ENCODE measurements around the gene ING5.

Gene ING5

GRCh38 chr2:241654551-241654950, 47.3 kb upstream of the ING5 start:
- H3K4me1 ChIP-seq (ENCODE audit: low read length), result no peaks in the 10 kb centered on the region
- TF ChIP-seq CTCF (IDR thresholded peaks at IDR 0.05; ENCODE audit: low read depth, low read length) (no peak), EZH2phosphoT487 (IDR thresholded peaks at IDR 0.05; ENCODE audit: low read depth) (no peak)
- peaks cover 9% of the 10 kb centered on the region for H3K36me3 ChIP-seq (replicated peaks; ENCODE audit: low read depth, low read length)
- no peaks in the 10 kb centered on the region for H4K20me1 ChIP-seq (ENCODE audit: insufficient read depth, low read length)
- no peaks in the 10 kb centered on the region for H3K27me3 ChIP-seq (ENCODE audit: low read depth, low read length)
- peaks cover 6% of the 10 kb centered on the region for H3K79me2 ChIP-seq (ENCODE audit: low read length)
- no peak overlapping the region for H3K27ac ChIP-seq (ENCODE audit: low read length)
- H3K4me2 ChIP-seq (ENCODE audit: low read length), result no peak overlapping the region
- no peaks in the 10 kb centered on the region for H3K9me3 ChIP-seq (ENCODE audit: insufficient read depth, low read length)
- H2AFZ ChIP-seq (ENCODE audit: low read depth, low read length), result no peak overlapping the region
- no peak overlapping the region for H3K9ac ChIP-seq (ENCODE audit: low read length)
- no peak overlapping the region for H3K4me3 ChIP-seq (ENCODE audit: low read length)

GRCh38 chr2:241655516-241656189, 46.2 kb upstream of the ING5 start:
- H3K27ac ChIP-seq (ENCODE audit: low read length), result no peak overlapping the region
- TF ChIP-seq CTCF (IDR thresholded peaks at IDR 0.05; ENCODE audit: low read depth, low read length) (no peak), EZH2phosphoT487 (IDR thresholded peaks at IDR 0.05; ENCODE audit: low read depth) (no peak)
- no peaks in the 10 kb centered on the region for H3K27me3 ChIP-seq (ENCODE audit: low read depth, low read length)
- H3K9ac ChIP-seq (ENCODE audit: low read length), result no peak overlapping the region
- H2AFZ ChIP-seq (ENCODE audit: low read depth, low read length), result no peak overlapping the region
- H4K20me1 ChIP-seq (ENCODE audit: insufficient read depth, low read length), result no peaks in the 10 kb centered on the region
- H3K4me2 ChIP-seq (ENCODE audit: low read length), result no peak overlapping the region
- no peaks in the 10 kb centered on the region for H3K9me3 ChIP-seq (ENCODE audit: insufficient read depth, low read length)
- H3K79me2 ChIP-seq (ENCODE audit: low read length), result no peaks in the 10 kb centered on the region
- H3K36me3 ChIP-seq (replicated peaks; ENCODE audit: low read depth, low read length), result peaks cover 11% of the 10 kb centered on the region
- no peaks in the 10 kb centered on the region for H3K4me1 ChIP-seq (ENCODE audit: low read length)
- no peak overlapping the region for H3K4me3 ChIP-seq (ENCODE audit: low read length)

GRCh38 chr2:241656190-241656741, 45.6 kb upstream of the ING5 start:
- no peak for TF ChIP-seq CTCF (IDR thresholded peaks at IDR 0.05; ENCODE audit: low read depth, low read length)
- TF ChIP-seq EZH2phosphoT487 (IDR thresholded peaks at IDR 0.05; ENCODE audit: low read depth), result no peak
- Histone ChIP-seq H3K9me3 (ENCODE audit: insufficient read depth, low read length) (no peaks in the 10 kb centered on the region), H3K4me3 (ENCODE audit: low read length) (no peak overlapping the region), H3K4me2 (ENCODE audit: low read length) (no peak overlapping the region), H3K27me3 (ENCODE audit: low read depth, low read length) (no peaks in the 10 kb centered on the region), H3K79me2 (ENCODE audit: low read length) (no peaks in the 10 kb centered on the region), H3K36me3 (replicated peaks; ENCODE audit: low read depth, low read length) (peaks cover 11% of the 10 kb centered on the region), H2AFZ (ENCODE audit: low read depth, low read length) (no peak overlapping the region), H3K4me1 (ENCODE audit: low read length) (no peaks in the 10 kb centered on the region), H4K20me1 (ENCODE audit: insufficient read depth, low read length) (no peaks in the 10 kb centered on the region), H3K27ac (ENCODE audit: low read length) (no peak overlapping the region), H3K9ac (ENCODE audit: low read length) (no peak overlapping the region)

GRCh38 chr2:241657786-241658254, 44.0 kb upstream of the ING5 start:
- TF ChIP-seq CTCF (IDR thresholded peaks at IDR 0.05; ENCODE audit: low read depth, low read length) (no peak), EZH2phosphoT487 (IDR thresholded peaks at IDR 0.05; ENCODE audit: low read depth) (no peak)
- H4K20me1 ChIP-seq (ENCODE audit: insufficient read depth, low read length), result no peaks in the 10 kb centered on the region
- H2AFZ ChIP-seq (ENCODE audit: low read depth, low read length), result no peak overlapping the region
- H3K36me3 ChIP-seq (replicated peaks; ENCODE audit: low read depth, low read length), result peaks cover 8% of the 10 kb centered on the region
- no peaks in the 10 kb centered on the region for H3K9me3 ChIP-seq (ENCODE audit: insufficient read depth, low read length)
- H3K79me2 ChIP-seq (ENCODE audit: low read length), result no peaks in the 10 kb centered on the region
- H3K27me3 ChIP-seq (ENCODE audit: low read depth, low read length), result no peaks in the 10 kb centered on the region
- no peak overlapping the region for H3K4me3 ChIP-seq (ENCODE audit: low read length)
- no peaks in the 10 kb centered on the region for H3K4me1 ChIP-seq (ENCODE audit: low read length)
- no peak overlapping the region for H3K27ac ChIP-seq (ENCODE audit: low read length)
- H3K4me2 ChIP-seq (ENCODE audit: low read length), result no peak overlapping the region
- H3K9ac ChIP-seq (ENCODE audit: low read length), result no peak overlapping the region

Measured in OCI-LY3 (cell line).